Cardiac muscle cell (in vitro differentiated cells and primary cell): ENCODE results near the gene PLEKHA6. TPM values are rescaled to one million over a fixed set of nuclear protein-coding genes. Genes with fewer than 3 reads are reported as not detected.

Experiments
- DNase-seq, 2 donors: peaks; one replicate each; pipeline versions ENCODE4 v3.0.0 to v3.0.0-alpha.2; 2010 to 2017; ENCODE audit warnings: low read depth in 1 of 2, low spot score in 1 of 2
- H3K27ac ChIP-seq: fragments of 200-600 bp; sonication (generic); 2 replicates; pipeline ENCODE4 v1.5.1; 2016
- H3K27me3 ChIP-seq: fragments of 200-600 bp; sonication (generic); 2 replicates; pipeline ENCODE4 v1.6.0; 2016; ENCODE audit warnings: control low read depth
- H3K36me3 ChIP-seq: fragments of 200-600 bp; sonication (generic); 2 replicates; pipeline ENCODE4 v1.5.1; 2016; ENCODE audit warnings: control low read depth
- H3K4me1 ChIP-seq: fragments of 200-600 bp; sonication (generic); 2 replicates; pipeline ENCODE4 v1.8.1; 2017; ENCODE audit warnings: low read depth, mild to moderate bottlenecking, mixed run types
- H3K4me3 ChIP-seq: fragments of 200-600 bp; sonication (generic); 2 replicates; pipeline ENCODE4 v1.5.1; 2016; ENCODE audit warnings: mild to moderate bottlenecking
- H3K9me3 ChIP-seq: fragments of 200-600 bp; sonication (generic); 2 replicates; pipeline ENCODE4 v1.5.1; 2017; ENCODE audit warnings: low read depth, mild to moderate bottlenecking, control low read depth
- CTCF ChIP-seq: IDR thresholded peaks from 2 replicates; pipeline ENCODE4 v1.5.1; 2012; ENCODE audit warnings: low read depth, mild to moderate bottlenecking, low read length
- polyA plus RNA-seq: library from polyadenylated mRNA; unstranded; fragments of >200 nt; fragmentation: Nextera tagmentation; extraction: Ambion mirVana; gene quantifications from 2 replicates; pipeline ENCODE4 v1.2.1, GENCODE V29; 2016
- total RNA-seq: library from RNA; depleted of rRNA; stranded (reverse); fragments of >200 nt; gene quantifications from 2 replicates; pipeline ENCODE4 v1.2.3, GENCODE V29; 2016

The PLEKHA6 gene
- total and polyA plus RNA-seq, 2 experiments from 2014 or later = 41.6 to 44.1 TPM

GRCh38 chr1:204360314-204360713 is 585 bp upstream of the PLEKHA6 start:
- H3K27me3 ChIP-seq = no peaks in the 10 kb centered on the region
- no peaks in the 10 kb centered on the region for H3K36me3 ChIP-seq
- H3K9me3 ChIP-seq = no peaks in the 10 kb centered on the region
- peaks cover 58% of the 10 kb centered on the region for H3K4me1 ChIP-seq
- no peak for TF ChIP-seq CTCF
- H3K4me3 ChIP-seq = no peak overlapping the region
- peak overlapping the region; percentile 77 for H3K27ac ChIP-seq
- no peak for DNase-seq

DNA sequence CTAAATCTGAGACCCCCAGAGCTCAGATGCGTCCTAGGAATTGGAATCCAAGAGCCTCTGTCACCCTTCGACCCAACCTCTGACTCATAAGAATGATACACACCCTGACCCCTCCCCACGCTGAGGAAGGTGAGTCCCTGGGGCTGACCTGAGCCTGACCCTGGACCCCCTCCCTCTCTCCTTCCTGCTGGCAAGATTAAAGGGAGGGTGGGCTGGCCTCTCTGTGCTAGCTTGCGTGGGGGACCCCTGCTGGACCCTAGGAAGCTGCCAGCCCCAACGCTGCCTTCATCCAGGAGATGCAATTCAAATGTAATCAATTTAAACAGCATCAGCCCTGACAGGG is 627 bp downstream of the PLEKHA6 start:
- Histone ChIP-seq H3K36me3 (no peaks in the 10 kb centered on the region), H3K9me3 (no peaks in the 10 kb centered on the region), H3K27me3 (no peaks in the 10 kb centered on the region), H3K27ac (peak overlapping the region; percentile 77), H3K4me3 (peak overlapping the region; percentile 9), H3K4me1 (peaks cover 58% of the 10 kb centered on the region)
- DNase-seq = no peak
- no peak for TF ChIP-seq CTCF

GRCh38 chr1:204358605-204359004 is 1.1 kb downstream of the PLEKHA6 start:
- Histone ChIP-seq H3K27ac (peak overlapping the region; percentile 77), H3K9me3 (no peaks in the 10 kb centered on the region), H3K4me3 (no peak overlapping the region), H3K4me1 (peaks cover 58% of the 10 kb centered on the region), H3K36me3 (no peaks in the 10 kb centered on the region), H3K27me3 (no peaks in the 10 kb centered on the region)
- no peak for DNase-seq
- TF ChIP-seq CTCF = no peak

DNA sequence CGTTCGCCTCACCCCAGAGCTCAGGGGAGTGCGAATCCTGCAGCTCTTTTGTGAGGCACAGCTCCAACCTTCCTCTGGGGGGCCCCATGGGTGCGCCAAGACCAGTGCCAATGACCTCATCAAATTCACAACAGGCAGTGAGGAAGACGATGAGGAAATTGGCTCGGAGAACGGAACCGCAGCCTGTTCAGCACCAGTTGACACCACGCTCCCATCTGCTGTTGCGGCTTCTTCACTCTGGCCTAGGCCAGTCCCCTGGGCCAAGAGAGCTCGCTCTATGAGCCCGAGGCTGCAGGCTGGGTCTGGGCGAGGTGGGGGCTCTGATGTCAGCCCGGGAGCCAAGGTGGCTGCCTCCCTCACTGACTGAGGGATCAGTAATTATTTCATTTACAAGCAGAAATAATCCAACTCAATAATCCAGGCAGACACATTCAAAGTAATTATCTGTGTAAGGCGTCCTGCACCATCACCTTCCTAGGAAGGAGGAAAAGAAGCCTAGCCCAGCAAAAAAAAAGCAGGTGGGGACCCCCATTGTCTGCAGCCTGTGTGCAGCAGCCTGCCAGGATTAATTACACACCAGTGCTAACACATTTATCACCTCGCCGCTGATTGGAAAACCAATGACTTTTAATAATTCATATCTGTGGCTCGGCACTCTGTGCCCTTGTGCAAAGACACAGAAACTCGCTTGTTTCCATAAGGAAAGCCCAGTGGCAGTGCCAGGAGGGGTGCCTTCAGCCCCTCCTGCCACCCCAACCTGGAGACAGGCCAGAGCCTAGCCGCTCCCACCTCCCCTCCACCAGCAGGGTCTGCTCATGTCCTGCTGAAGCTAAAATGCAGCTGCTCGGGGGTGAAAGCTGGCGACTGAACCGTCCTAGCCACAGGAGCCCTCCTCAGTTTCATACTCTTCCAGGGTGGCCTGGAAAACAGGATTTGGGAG is 1.9 kb downstream of the PLEKHA6 start:
- peak overlapping the region; percentile 77 for H3K27ac ChIP-seq
- DNase-seq = peak in 1 of 2 donors; percentile 61

DNA sequence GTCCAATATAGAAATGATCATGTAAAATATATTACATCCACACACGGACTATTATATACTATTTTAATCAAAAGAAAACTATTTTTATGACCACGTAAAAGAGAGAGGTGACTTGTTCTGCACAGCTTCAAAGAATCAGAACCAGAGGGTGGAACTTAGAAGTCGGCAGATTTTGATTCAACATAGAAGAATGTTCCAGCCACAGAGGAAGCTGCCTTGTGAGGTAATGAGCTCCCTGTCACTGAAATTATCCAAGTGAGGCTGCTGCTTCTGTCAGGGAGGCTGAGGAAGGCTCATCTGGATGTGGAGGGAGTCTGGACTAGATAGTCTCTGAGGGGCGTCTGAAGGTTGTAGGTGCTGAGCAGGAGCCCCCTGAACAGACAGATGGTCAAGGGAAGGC is 2.7 kb downstream of the PLEKHA6 start:
- no peaks in the 10 kb centered on the region for H3K36me3 ChIP-seq
- H3K9me3 ChIP-seq = no peaks in the 10 kb centered on the region
- peaks cover 50% of the 10 kb centered on the region for H3K4me1 ChIP-seq
- no peak for TF ChIP-seq CTCF
- H3K27me3 ChIP-seq = no peaks in the 10 kb centered on the region
- no peak for DNase-seq
- H3K4me3 ChIP-seq = no peak overlapping the region
- H3K27ac ChIP-seq = peak overlapping the region; percentile 77

More for the DNA sequence above, 1.9 kb downstream of the PLEKHA6 start:
- Histone ChIP-seq H3K27me3 (no peaks in the 10 kb centered on the region), H3K9me3 (no peaks in the 10 kb centered on the region), H3K36me3 (no peaks in the 10 kb centered on the region), H3K4me1 (peaks cover 52% of the 10 kb centered on the region), H3K4me3 (no peak overlapping the region)
- peak; percentile 26 for TF ChIP-seq CTCF
